ENCODE data around the gene HNRNPA1.
"Not testable (repeated sequence)": the region's sequence is repeated elsewhere in the genome, so short reads cannot be mapped to it uniquely, and the experiment has no call there.

Gene HNRNPA1

DNA sequence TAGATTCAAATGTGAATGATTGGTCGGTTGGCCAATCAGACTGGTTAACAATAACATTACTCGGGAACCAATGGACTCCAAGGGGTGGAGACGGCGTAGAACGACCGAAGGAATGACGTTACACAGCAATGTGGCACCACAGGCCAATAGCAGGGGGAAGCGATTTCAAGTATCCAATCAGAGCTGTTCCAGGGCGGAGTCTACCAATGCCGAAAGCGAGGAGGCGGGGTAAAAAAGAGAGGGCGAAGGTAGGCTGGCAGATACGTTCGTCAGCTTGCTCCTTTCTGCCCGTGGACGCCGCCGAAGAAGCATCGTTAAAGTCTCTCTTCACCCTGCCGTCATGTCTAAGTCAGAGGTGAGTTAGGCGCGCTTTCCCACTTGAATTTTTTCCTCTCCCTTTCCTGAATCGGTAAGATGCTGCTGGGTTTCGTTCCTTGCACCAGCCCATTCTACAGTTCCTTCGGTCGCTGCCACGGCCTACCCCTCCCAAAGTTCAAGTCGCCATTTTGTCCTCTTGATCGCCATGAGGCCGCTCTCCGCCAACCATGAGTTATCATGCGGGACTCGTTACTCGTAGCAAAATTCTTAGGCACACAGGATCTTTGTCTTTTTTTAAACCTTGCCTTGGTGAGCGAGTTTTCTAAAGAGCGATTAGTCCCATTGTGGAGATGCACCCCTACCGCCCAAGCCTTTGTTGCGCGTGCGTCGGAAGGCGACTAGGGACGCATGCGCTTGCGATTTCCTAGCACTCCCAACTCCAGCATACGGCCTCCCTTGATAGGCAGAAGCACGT, at the start of gene HNRNPA1:
TSS of gene HNRNPA1 (plus strand) at position 259 of the 793 bp plus-strand sequence. CDS start at position 341, 82 bp downstream.
- DNase-seq (ENCODE audit: low read depth) = peak; percentile 61

DNA sequence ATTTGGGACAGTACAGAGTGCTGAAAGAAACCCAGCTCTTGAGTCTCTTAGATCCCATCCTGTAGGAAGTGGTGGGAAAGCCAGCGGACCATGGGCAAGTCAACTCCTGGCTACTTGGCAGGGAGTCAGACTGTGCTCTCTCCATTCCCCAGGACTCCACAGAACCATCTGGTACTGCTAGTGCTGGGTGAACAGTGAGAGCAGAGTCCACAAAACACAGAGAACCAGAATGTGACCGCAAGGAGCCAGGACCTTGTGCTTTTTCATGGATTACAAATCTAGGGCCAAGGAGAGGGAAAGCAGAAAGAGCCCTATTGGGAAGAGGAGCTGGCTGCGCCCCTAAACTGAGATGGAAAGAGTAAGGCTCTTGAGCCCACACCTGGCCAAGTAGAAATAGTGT, 49.3 kb upstream of the HNRNPA1 start:
- DNase-seq (ENCODE audit: low read depth) = not testable (repeated sequence)

DNA sequence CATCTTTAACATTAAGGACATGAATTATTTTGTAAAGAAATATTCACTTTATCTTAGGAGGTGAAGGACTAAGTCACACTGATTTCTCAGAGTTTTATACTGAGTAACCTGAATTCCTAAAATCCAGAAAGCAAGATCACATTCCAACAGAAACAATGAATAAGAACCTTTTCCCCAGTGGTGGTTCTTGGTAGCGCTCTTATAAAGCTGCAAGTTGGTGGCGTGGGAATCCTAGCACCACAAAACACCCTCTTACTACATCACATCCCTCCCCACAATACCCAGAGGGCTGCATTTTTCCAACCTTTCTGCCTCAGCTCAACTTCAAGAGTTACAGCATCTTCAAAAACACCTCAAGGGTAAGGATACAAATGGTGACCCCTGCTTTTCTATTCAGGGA, 47.7 kb upstream of the HNRNPA1 start:
- DNase-seq (ENCODE audit: low read depth) = no peak

DNA sequence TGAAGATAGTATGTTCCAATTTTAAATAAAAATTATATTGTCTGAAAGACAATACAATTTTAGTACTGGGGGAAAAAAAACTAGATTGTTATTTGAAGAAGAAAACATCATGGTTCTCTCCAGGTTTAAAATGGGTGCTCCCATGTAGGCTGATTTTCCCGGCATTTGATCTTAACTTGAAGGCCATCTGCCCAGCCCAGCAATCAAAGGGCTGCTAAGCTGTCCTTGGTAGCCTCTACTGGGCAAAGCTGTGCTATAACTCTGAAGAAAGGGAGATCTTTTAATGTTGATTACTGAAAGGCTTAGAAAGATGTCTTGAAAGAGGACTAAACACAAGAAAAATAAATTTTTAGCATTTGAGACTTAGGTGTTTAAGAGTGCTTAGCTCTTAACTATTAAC, 42.0 kb upstream of the HNRNPA1 start:
- no peak for DNase-seq (ENCODE audit: low read depth)

GRCh38 chr12:54239620-54240019, 40.9 kb upstream of the HNRNPA1 start:
- no peak for DNase-seq (ENCODE audit: low read depth)

DNA sequence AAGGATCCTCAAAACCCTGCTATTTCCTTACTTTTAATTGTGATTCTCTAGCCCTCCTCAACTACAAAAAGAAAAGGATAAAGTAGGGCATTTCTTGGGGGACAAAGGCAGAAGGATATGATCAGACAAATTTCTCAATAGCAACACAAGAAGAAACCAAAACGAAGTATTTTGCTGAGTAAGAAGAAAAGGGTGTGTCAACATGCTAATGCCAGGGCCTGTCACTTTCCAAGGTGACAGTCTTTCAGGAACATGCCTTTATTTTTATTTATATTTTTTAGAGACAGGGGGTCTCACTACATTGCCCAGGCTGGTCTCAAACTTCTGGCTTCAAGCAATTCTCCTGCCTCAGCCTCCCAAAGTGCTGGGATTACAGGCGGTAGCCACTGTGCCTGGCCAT, 40.4 kb upstream of the HNRNPA1 start:
- no peak for DNase-seq (ENCODE audit: low read depth)

- no peak for DNase-seq (ENCODE audit: low read depth)
Observed at GRCh38 chr12:54240971-54241588, 39.4 kb upstream of the HNRNPA1 start.

DNA sequence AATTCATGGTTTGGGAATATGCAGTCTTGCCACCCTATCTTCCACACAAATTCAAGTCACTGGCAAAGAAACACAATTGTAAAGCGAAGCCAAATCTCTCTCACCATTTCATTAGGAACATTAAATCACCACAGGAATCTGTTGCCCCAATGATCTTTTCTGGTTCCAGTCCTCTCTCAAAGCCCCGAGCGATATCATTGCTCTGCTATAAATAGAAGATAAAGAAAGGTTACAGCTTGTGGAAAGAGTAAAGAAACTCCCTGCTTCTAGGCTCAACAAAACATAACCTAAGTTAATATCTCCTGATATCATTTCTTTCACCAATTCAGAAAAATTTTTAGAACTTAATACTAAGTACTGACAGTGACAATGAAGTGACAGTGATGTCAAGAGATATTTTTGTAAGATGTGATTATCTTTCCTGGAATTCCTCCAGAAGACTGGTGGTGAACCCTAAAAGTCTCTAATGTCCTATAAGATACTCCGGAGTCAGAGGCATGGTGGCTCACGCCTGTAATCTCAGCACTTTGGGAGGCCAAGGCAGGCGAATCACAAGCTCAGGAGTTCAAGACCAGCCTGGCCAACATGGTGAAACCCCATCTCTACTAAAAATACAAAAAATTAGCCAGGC, 34.4 kb upstream of the HNRNPA1 start:
- DNase-seq (ENCODE audit: low read depth) = no peak

GRCh38 chr12:54249489-54249888, 31.0 kb upstream of the HNRNPA1 start:
- DNase-seq (ENCODE audit: low read depth) = no peak

DNA sequence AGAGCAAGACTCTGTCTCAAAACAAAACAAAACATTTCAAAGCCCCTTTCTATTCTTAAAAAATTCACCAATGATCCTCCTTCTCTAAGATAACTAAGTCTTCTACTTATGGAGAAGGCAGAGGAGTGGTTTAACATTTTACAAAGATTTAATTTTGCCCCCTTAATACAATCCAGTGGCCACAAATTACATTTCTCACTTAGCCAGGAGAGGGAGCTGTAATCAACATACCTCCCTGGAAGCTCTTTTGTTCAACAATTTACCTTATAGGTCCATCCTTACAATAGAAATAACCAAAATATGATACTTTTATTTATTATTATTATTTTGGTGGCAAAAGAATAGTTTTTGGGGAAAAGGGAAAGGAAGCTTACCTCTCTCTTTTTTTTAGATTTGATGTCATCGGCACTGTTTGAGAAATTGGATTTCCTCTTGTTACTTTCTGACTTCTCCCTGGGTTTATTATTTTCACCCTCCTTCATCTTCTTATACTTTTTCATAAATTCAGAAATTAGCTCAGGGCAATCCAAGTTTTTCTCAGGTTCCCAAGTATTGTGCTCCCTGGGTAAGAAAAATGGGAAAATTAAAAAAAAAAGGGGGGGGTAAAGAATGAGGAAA, 28.8 kb upstream of the HNRNPA1 start:
- no peak for DNase-seq (ENCODE audit: low read depth)

GRCh38 chr12:54253240-54253639, 27.3 kb upstream of the HNRNPA1 start:
- no peak for DNase-seq (ENCODE audit: low read depth)

GRCh38 chr12:54257332-54257731, 23.2 kb upstream of the HNRNPA1 start:
- DNase-seq (ENCODE audit: low read depth) = no peak

DNA sequence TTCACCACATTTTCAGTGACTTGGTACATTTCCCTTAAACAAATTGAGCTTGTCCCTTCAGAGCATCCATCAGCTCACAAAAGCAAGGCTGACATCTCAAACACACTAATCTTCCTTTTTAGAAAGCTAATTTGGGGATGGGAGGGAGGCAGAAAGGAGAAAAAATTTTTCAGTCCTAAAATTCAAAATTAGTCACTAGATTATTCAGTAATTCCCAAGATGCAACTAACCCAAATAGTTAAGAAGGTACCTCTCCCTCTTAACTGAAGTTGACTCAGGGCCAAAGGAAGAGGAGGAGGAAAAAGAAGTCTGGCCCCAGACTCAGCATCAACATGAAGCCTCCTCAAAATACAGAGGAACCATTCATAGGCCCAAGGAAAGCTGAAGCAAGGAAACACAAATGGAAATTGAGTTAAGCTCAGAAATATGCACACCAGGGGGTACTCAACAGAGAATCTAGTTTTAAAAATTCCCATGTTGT, 22.3 kb upstream of the HNRNPA1 start:
- no peak for DNase-seq (ENCODE audit: low read depth)

DNA sequence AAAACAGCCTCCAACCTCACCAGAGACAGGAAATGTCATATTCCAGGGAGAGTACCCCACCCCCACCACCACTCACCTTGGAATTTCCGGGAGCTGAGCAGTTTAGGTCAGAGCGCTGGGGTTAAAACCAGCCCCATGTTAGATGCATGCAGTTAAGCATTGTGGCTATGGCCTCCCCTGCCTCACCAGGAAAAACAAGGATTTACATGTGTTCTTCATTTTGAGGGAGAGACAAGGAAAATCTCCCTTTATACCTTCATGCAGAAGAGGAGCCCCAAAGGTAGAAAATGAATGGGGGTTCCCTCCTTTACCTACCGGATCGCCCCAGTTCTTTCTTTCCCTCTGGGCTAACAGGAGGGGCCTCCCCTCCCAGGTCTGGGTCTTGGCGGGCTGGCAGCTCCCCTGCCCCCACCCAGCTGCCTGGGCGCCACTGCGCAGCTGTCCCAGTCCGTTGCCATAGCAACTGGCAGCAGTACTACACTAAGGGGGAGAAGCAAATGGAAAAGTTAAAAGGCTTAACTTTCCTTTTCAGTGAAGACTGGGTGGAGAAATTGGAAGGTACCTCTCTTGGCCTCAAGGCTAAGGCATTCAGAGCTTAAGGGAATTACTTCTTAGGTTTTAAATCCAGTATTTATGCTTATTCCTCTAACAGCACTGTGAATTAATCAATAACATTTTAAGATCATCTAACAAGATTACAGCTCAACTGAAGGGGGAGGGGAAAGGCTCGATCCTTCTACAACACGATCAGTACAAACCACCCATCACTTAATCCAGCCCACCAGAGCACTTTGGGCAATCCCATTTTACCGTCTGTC, 21.1 kb upstream of the HNRNPA1 start:
- peak; percentile 16 for DNase-seq (ENCODE audit: low read depth)

- DNase-seq (ENCODE audit: low read depth) = no peak
Observed at GRCh38 chr12:54261815-54262402, 18.6 kb upstream of the HNRNPA1 start.

- DNase-seq (ENCODE audit: low read depth) = no peak
Observed at GRCh38 chr12:54262403-54262925, 18.1 kb upstream of the HNRNPA1 start.

- DNase-seq (ENCODE audit: low read depth) = no peak
Observed at GRCh38 chr12:54265364-54265812, 15.1 kb upstream of the HNRNPA1 start.

DNA sequence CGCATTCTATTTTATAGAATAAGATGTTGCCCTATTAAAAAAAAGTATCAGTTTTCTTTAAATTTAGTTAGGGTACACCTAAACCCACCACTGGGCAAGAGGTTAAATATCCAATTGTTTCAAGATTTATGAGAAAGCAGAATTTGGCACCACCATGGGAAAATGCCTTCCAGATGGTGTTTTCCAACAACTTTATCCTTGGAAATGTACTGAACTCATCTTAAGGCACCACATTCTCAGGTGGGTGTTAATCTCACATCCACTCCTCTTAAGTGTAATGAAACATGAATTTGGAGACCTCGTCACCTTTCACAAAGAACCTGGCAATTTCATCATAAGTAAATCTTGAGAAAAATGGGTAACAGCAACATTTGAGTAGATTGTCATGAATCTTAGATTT, 13.7 kb upstream of the HNRNPA1 start:
- no peak for DNase-seq (ENCODE audit: low read depth)

DNA sequence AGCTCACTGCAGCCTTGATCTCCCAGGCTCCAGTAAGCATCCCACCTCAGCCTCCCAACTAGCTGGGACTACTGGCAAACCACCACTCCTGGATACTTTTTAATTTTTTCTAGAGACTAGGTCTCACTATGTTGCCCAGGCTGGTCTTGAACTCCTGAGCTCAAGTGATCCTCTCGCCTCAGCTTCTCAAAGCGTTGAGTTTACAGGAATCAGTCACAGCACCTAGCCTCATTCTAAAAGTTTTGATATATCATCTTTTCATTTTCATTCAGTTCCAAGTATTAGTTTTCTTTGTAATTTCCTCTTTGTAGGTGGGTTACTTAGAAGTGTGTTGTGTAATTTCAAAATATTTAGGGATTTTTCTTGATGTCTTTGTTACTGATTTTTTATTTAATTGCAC, 10.2 kb upstream of the HNRNPA1 start:
- no peak for DNase-seq (ENCODE audit: low read depth)

GRCh38 chr12:54272214-54272613, 8.3 kb upstream of the HNRNPA1 start:
- DNase-seq (ENCODE audit: low read depth) = no peak

- no peak for DNase-seq (ENCODE audit: low read depth)
Observed at GRCh38 chr12:54273981-54274380, 6.5 kb upstream of the HNRNPA1 start.

Data from stimulated activated CD8-positive, alpha-beta memory T cell treated with anti-CD3 and anti-CD28 coated beads, Interleukin-15, amount 100 ng/mL, for 24 hours (primary cell).